GM20000 (cell line): ENCODE data around the gene RHOB.
"Not testable (repeated sequence)": the region's sequence is repeated elsewhere in the genome, so short reads cannot be mapped to it uniquely, and the experiment has no call there.

Experiments
- DNase-seq: peaks from one replicate; pipeline ENCODE4 v3.0.0; 2012; ENCODE audit warnings: low spot score
- CTCF ChIP-seq: IDR thresholded peaks from 2 replicates; pipeline ENCODE4 v1.5.1; 2012; ENCODE audit warnings: mild to moderate bottlenecking, control low read depth; ENCODE audit errors: extremely low read depth, missing control alignments

Gene RHOB

GRCh38 chr2:20404950-20405349, 41.9 kb upstream of the RHOB start:
- no peak for TF ChIP-seq CTCF
- no peak for DNase-seq

DNA sequence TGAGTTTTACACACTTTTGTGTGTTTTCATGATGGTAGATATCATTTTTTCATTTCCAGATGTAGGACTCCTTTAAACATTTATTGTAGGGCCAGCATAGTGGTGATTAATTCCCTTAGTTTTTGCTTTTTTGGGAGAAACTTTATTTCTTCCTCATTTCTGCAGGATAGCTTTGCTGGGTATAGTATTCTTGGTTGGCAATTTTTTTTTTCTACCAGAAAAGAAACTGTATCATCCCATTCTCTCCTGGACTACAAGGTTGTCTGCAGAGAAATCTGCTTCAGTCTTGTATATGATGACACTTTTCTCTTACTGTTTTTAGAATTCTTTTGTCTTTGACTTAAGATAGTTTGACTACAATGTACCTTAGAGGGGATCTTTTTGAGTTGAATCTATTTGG, 37.8 kb upstream of the RHOB start:
- no peak for DNase-seq

GRCh38 chr2:20410556-20411277, 36.2 kb upstream of the RHOB start:
- no peak for TF ChIP-seq CTCF
- DNase-seq: no peak

More for the DNA sequence above, 37.8 kb upstream of the RHOB start:
- no peak for TF ChIP-seq CTCF

- peak; percentile 72 for DNase-seq
- peak; percentile 79 for TF ChIP-seq CTCF
Observed at GRCh38 chr2:20411361-20411894, 35.4 kb upstream of the RHOB start.

GRCh38 chr2:20414806-20415205, 32.1 kb upstream of the RHOB start:
- no peak for DNase-seq
- no peak for TF ChIP-seq CTCF

DNA sequence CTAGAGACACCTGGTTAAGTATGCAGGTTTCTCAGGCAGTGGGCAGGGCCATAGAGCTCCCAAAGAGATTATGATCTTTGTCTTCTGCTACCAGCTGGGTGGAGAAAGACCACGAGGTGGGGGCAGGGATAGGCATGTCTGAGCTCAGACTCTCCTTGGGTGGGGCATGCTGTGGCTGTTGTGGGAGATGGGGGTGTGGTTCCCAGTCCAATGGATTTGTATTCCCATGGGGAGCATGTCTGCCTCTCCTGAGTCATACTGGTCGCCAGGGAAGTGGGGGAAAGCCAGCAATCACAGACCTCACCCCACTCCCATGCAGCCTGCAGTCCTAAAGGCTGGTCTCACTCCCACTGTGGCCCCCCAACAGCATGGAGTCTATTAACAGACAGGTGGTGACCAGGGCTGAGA, 31.4 kb upstream of the RHOB start:
- TF ChIP-seq CTCF: no peak

DNA sequence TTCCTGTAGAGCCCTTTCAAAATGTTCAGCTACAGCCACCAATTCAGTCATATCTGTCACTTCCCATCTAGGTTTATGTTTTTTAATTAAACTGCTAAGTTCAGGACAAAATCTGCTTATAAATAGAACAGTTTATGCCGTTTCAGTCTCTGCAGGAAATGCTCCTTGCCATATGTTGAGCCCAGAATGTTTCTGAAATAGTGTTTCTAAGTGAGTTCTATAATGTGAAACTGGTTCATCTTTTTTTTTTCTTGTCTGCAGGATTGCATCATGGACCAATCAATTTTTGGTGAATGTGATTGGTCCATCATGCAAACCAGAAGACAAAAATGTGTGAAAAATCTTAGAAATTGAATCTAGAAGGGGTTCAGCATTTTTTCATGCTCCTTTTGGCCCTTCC, 30.2 kb upstream of the RHOB start:
- DNase-seq: no peak
- no peak for TF ChIP-seq CTCF

More for the DNA sequence above, 31.4 kb upstream of the RHOB start:
- DNase-seq: no peak

DNA sequence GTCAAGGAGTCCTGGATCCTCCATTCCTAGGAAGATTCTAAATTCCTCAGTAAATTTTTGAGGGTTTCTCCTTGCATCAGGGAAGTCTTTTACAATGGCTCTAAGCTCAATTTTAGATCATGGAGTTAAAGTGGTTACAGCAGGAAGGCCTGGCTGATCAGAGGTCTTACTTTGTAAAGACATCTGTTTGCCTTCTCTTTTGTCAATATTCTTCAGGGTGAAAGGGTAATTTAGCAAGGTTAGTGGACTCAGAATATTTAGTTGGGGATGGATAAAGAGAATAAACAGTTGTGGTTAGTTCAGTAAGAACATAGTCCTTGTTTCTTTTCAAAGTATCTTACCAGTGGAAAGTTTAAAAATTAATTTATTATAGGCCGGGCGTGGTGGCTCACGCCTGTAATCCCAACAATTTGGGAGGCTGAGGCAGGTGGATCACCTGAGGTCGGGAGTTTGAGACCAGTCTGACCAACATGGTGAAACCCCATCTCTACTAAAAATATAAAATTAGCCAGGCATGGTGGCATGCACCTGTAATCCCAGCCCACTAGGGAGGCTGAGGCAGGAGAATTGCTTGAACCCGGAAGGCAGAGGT, 29.5 kb upstream of the RHOB start:
- not testable (repeated sequence) for DNase-seq
